ENCODE measurements around the gene CAMSAP1. TPM values are rescaled to one million over a fixed set of nuclear protein-coding genes. Genes with fewer than 3 reads are reported as not detected.

The CAMSAP1 gene
- total and polyA plus RNA-seq, 2 experiments from 2014 or later: 2.8 to 12.4 TPM

- Histone ChIP-seq H3F3A (ENCODE audit: insufficient read depth) (no peaks in the 10 kb centered on the region), H4K20me1 (ENCODE audit: insufficient read depth) (no peaks in the 10 kb centered on the region), H3K9ac (no peak overlapping the region), H2AFZ (no peak overlapping the region), H3K27ac (no peak overlapping the region), H3K4me1 (ENCODE audit: insufficient read depth) (peaks cover 15% of the 10 kb centered on the region), H3K79me2 (ENCODE audit: insufficient read depth) (no peaks in the 10 kb centered on the region), H3K4me2 (ENCODE audit: unreplicated experiment) (no peak overlapping the region), H3K9me2 (ENCODE audit: insufficient read depth) (no peaks in the 10 kb centered on the region), H3K27me3 (replicated peaks; ENCODE audit: insufficient read depth) (no peaks in the 10 kb centered on the region), H3K4me3 (no peak overlapping the region), H3K36me3 (ENCODE audit: low read depth) (no peaks in the 10 kb centered on the region), H3K9me3 (ENCODE audit: low read depth) (no peaks in the 10 kb centered on the region)
- 96 to 97% methylated on average over 32 of the region's 33 CpGs for WGBS, 2 experiments (ENCODE audit: low coverage in 1 of 2, low lambda C conversion rate in 2 of 2, missing lambda C conversion rate in 2 of 2)
- in situ Hi-C loops (cut with MboI): no loop called here
- TF ChIP-seq EZH2phosphoT487 (IDR thresholded peaks at IDR 0.05; ENCODE audit: insufficient read depth, low read depth): no peak
- TF ChIP-seq EZH2 (IDR thresholded peaks at IDR 0.05; ENCODE audit: insufficient read depth, poor library complexity, severe bottlenecking): no peak
- DNase-seq: no peak
Measured at GRCh38 chr9:135930446-135931345, 23.4 kb upstream of the CAMSAP1 start.

- Histone ChIP-seq H2AFZ (no peak overlapping the region), H3K27me3 (replicated peaks; ENCODE audit: insufficient read depth) (no peaks in the 10 kb centered on the region), H3K4me1 (ENCODE audit: insufficient read depth) (peaks cover 15% of the 10 kb centered on the region), H3K9me3 (ENCODE audit: low read depth) (no peaks in the 10 kb centered on the region), H4K20me1 (ENCODE audit: insufficient read depth) (no peaks in the 10 kb centered on the region), H3K9ac (no peak overlapping the region), H3K9me2 (ENCODE audit: insufficient read depth) (no peaks in the 10 kb centered on the region), H3K4me3 (no peak overlapping the region), H3K79me2 (ENCODE audit: insufficient read depth) (no peaks in the 10 kb centered on the region), H3K4me2 (ENCODE audit: unreplicated experiment) (no peak overlapping the region), H3F3A (ENCODE audit: insufficient read depth) (no peaks in the 10 kb centered on the region), H3K27ac (no peak overlapping the region), H3K36me3 (ENCODE audit: low read depth) (no peaks in the 10 kb centered on the region)
- 88 to 95% methylated on average over 14 to 21 of the region's 21 CpGs for WGBS, 2 experiments (ENCODE audit: low coverage in 1 of 2, low lambda C conversion rate in 2 of 2, missing lambda C conversion rate in 2 of 2)
- in situ Hi-C loops (cut with MboI): no loop called here
- TF ChIP-seq EZH2phosphoT487 (IDR thresholded peaks at IDR 0.05; ENCODE audit: insufficient read depth, low read depth) (no peak), EZH2 (IDR thresholded peaks at IDR 0.05; ENCODE audit: insufficient read depth, poor library complexity, severe bottlenecking) (no peak)
- DNase-seq: no peak
Measured at GRCh38 chr9:135929656-135930445, 22.5 kb upstream of the CAMSAP1 start.

GRCh38 chr9:135928731-135929655 lies 21.6 kb upstream of the CAMSAP1 start:
- in situ Hi-C loops (cut with MboI): no loop called here
- H3F3A ChIP-seq (ENCODE audit: insufficient read depth): no peaks in the 10 kb centered on the region
- no peaks in the 10 kb centered on the region for H3K79me2 ChIP-seq (ENCODE audit: insufficient read depth)
- H3K4me1 ChIP-seq (ENCODE audit: insufficient read depth): peaks cover 15% of the 10 kb centered on the region
- WGBS, 2 experiments (ENCODE audit: low coverage in 1 of 2, low lambda C conversion rate in 2 of 2, missing lambda C conversion rate in 2 of 2): 93 to 95% methylated on average over 22 to 26 of the region's 27 CpGs
- no peak overlapping the region for H2AFZ ChIP-seq
- H3K27ac ChIP-seq: no peak overlapping the region
- H3K9ac ChIP-seq: no peak overlapping the region
- no peak for DNase-seq
- H3K36me3 ChIP-seq (ENCODE audit: low read depth): no peaks in the 10 kb centered on the region
- H3K27me3 ChIP-seq (replicated peaks; ENCODE audit: insufficient read depth): no peaks in the 10 kb centered on the region
- H3K4me2 ChIP-seq (ENCODE audit: unreplicated experiment): no peak overlapping the region
- no peak for TF ChIP-seq EZH2phosphoT487 (IDR thresholded peaks at IDR 0.05; ENCODE audit: insufficient read depth, low read depth)
- no peak for TF ChIP-seq EZH2 (IDR thresholded peaks at IDR 0.05; ENCODE audit: insufficient read depth, poor library complexity, severe bottlenecking)
- no peaks in the 10 kb centered on the region for H3K9me2 ChIP-seq (ENCODE audit: insufficient read depth)
- no peaks in the 10 kb centered on the region for H3K9me3 ChIP-seq (ENCODE audit: low read depth)
- no peaks in the 10 kb centered on the region for H4K20me1 ChIP-seq (ENCODE audit: insufficient read depth)
- H3K4me3 ChIP-seq: no peak overlapping the region

All from GM23248 (cell line).